Endodermal cell (in vitro differentiated cells): Measurements from ENCODE around the gene GRIK4. TPM values are rescaled to one million over a fixed set of nuclear protein-coding genes. Genes with fewer than 3 reads are reported as not detected.

Source experiments
- DNase-seq: peaks from one replicate; pipeline ENCODE4 v3.0.0-alpha.2; 2017
- H3K27ac ChIP-seq: 2 replicates; pipeline ENCODE4 v1.5.1; 2013; ENCODE audit warnings: mild to moderate bottlenecking, low read depth, low read length, moderate library complexity
- H3K27me3 ChIP-seq: 2 replicates; pipeline ENCODE4 v1.6.1; 2013; ENCODE audit warnings: mild to moderate bottlenecking, low read length, moderate library complexity; ENCODE audit not compliant: insufficient read depth, control insufficient read depth, poor library complexity, severe bottlenecking
- H3K36me3 ChIP-seq: 2 replicates; pipeline ENCODE4 v1.7.0; 2013; ENCODE audit warnings: mild to moderate bottlenecking, low read length, moderate library complexity; ENCODE audit not compliant: control insufficient read depth, insufficient read depth
- H3K4me1 ChIP-seq: one replicate; pipeline ENCODE4 v1.7.0; 2013; ENCODE audit warnings: low read length; ENCODE audit not compliant: control insufficient read depth, insufficient read depth
- H3K4me3 ChIP-seq: 2 replicates; pipeline ENCODE4 v1.5.1; 2013; ENCODE audit warnings: mild to moderate bottlenecking, low read length, moderate library complexity
- H3K9ac ChIP-seq: 2 replicates; pipeline ENCODE4 v1.6.1; 2013; ENCODE audit warnings: mild to moderate bottlenecking, low read length, moderate library complexity; ENCODE audit not compliant: poor library complexity, severe bottlenecking; ENCODE audit errors: extremely low read depth
- H3K9me3 ChIP-seq: 2 replicates; pipeline ENCODE4 v1.6.1; 2013; ENCODE audit warnings: mild to moderate bottlenecking, low read length, moderate library complexity; ENCODE audit not compliant: control insufficient read depth
- H3K27ac Mint-ChIP-seq: 2 replicates; pipeline ENCODE4 v1.8.0; 2020; ENCODE audit warnings: mixed read lengths
- H3K27me3 Mint-ChIP-seq: 2 replicates; pipeline ENCODE4 v1.8.0; 2021; ENCODE audit warnings: mild to moderate bottlenecking, mixed read lengths; ENCODE audit not compliant: insufficient read depth
- H3K36me3 Mint-ChIP-seq: 2 replicates; pipeline ENCODE4 v1.8.0; 2020; ENCODE audit warnings: low read depth, mixed read lengths
- H3K4me1 Mint-ChIP-seq: 2 replicates; pipeline ENCODE4 v1.8.0; 2020; ENCODE audit warnings: mixed read lengths
- H3K4me3 Mint-ChIP-seq: 2 replicates; pipeline ENCODE4 v1.8.0; 2020; ENCODE audit warnings: mild to moderate bottlenecking, moderate library complexity, mixed read lengths
- H3K9me3 Mint-ChIP-seq: 2 replicates; pipeline ENCODE4 v1.8.0; 2020; ENCODE audit warnings: mild to moderate bottlenecking, mixed read lengths
- WGBS, 2 experiments: methylation state at CpG; one replicate each; pipeline versions ENCODE4 v1.1.5 to v1.1.7; 2013; ENCODE audit warnings: missing lambda C conversion rate in 2 of 2, mixed read lengths in 1 of 2; ENCODE audit not compliant: insufficient coverage in 1 of 2, insufficient read length in 1 of 2; 5-methylcytosine and 5-hydroxymethylcytosine counted together
- total RNA-seq, 2 donors: library from RNA; stranded (reverse); fragmentation: NEBNext Ultra II Directional in 1 of 2; extraction: Animal tissue kit (Norgen Biotek cat#: 25700) in 1 of 2; gene quantifications; 2 replicates in 1 of 2; 3 replicates in 1 of 2; pipeline ENCODE4 v1.2.1, GENCODE V29; 2021
- TF ChIP-seq, protein P1 (sequence below): fragments of 200-600 bp; sonication (generic); conservative IDR thresholded peaks from 2 replicates; pipeline ENCODE4 v1.5.0; 2021; ENCODE audit warnings: antibody characterized with exemption, mild to moderate bottlenecking

Gene GRIK4
- total RNA-seq, 2 donors from 2014 or later, result 1.7 to 3.5 TPM

DNA sequence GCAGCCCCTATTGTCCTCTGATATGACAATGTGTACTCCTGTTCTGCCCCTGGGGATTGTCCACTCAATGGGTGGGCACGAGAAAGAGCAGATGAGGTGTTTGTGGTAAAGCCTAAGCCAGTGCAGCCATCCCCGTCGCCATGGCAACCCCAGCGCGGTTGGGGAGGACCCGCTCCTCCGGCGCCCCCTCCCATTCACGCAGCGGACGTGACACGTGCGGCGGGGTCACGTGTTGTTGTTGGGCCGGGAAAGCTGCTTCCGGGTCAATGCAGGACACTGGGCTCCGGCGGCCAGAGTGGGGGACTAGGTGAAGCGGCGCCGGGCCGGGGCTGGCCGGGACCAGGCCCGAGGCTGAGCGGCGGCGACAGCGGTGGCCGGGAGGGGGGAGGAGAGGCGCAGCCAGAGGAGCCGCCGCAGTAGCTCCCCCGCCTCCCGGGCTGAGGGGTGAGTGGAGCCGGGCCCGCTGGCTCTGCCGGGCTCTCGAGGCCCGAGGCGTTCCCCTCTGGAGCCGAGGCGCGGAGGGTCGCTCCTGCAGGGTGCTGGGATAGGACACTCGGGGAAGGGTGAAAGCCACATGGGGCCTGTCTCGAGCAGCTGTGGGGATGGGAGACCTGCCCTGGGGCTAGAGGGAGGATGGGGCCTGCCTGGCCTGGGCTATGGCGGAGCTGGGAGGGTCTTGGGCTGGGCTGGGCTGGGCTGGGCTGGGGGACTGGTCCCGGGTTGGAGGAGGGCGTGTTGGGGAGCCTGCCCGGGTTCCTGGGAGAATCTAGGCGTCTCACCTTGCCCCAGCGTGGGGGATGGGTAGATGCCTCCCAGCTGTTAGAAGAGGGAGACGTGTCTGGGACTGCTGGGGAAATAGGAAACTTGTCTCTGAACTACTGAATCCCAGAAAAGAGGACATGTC lies 512.6 kb downstream of the GRIK4 start, which contains the start of gene TBCEL:
Gene TBCEL, plus strand, starts transcription at position 255 of the 904 bp plus-strand sequence. CDS start 21,589 bp downstream, outside the sequence.
- Histone ChIP-seq H3K4me3 (peak within 1 kb of the TSS; percentile 88), H3K27me3 (no peaks in the 10 kb centered on the region), H3K9ac (peak within 1 kb of the TSS; percentile 63), H3K4me1 (no peaks in the 10 kb centered on the region), H3K36me3 (no peaks in the 10 kb centered on the region), H3K27ac (peak within 1 kb of the TSS; percentile 72), H3K9me3 (no peaks in the 10 kb centered on the region)
- H3K4me3 Mint-ChIP-seq, result peak within 1 kb of the TSS; percentile 75
- no peaks in the 10 kb centered on the region for H3K27me3 Mint-ChIP-seq
- H3K36me3 Mint-ChIP-seq, result no peaks in the 10 kb centered on the region
- 0 to 1% methylated on average over 8 to 54 of the region's 54 CpGs for WGBS, 2 experiments
- TF ChIP-seq, protein P1, sequence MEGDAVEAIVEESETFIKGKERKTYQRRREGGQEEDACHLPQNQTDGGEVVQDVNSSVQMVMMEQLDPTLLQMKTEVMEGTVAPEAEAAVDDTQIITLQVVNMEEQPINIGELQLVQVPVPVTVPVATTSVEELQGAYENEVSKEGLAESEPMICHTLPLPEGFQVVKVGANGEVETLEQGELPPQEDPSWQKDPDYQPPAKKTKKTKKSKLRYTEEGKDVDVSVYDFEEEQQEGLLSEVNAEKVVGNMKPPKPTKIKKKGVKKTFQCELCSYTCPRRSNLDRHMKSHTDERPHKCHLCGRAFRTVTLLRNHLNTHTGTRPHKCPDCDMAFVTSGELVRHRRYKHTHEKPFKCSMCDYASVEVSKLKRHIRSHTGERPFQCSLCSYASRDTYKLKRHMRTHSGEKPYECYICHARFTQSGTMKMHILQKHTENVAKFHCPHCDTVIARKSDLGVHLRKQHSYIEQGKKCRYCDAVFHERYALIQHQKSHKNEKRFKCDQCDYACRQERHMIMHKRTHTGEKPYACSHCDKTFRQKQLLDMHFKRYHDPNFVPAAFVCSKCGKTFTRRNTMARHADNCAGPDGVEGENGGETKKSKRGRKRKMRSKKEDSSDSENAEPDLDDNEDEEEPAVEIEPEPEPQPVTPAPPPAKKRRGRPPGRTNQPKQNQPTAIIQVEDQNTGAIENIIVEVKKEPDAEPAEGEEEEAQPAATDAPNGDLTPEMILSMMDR, result no peak
- peaks cover 15% of the 10 kb centered on the region for H3K4me1 Mint-ChIP-seq
- peak; percentile 98 for DNase-seq
- peak within 1 kb of the TSS; percentile 71 for H3K27ac Mint-ChIP-seq
- peaks cover 6% of the 10 kb centered on the region for H3K9me3 Mint-ChIP-seq

DNA sequence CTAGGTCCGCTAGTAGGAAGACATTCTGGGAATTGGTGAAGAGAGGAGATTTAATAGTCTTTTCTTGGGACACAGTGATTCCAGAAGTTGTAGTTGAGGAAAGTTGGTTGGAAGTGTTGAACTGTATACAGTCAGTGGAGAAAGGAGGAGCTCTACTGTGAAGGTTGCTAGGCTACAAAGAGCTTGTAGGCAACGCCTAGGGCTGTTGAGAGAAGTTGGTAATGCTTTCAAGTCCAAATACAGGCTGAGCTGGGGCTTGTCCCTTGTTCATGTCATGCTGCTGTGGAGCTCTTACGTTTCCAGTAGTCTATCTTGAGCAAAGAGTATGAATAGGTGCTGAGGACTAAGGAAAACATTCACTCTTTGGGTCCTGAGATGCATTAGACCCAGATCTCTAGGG lies 513.4 kb downstream of the GRIK4 start:
- no peaks in the 10 kb centered on the region for H3K27me3 ChIP-seq
- WGBS, 2 experiments, result 72 to 82% methylated on average over 3 of the region's 3 CpGs
- H3K36me3 ChIP-seq, result no peaks in the 10 kb centered on the region
- DNase-seq, result no peak
- peak overlapping the region; percentile 88 for H3K4me3 ChIP-seq
- H3K4me1 ChIP-seq, result no peaks in the 10 kb centered on the region
- Mint-ChIP-seq H3K27me3 (no peaks in the 10 kb centered on the region), H3K9me3 (peaks cover 6% of the 10 kb centered on the region), H3K27ac (peak overlapping the region; percentile 50), H3K4me3 (peak overlapping the region; percentile 75), H3K4me1 (peaks cover 15% of the 10 kb centered on the region), H3K36me3 (no peaks in the 10 kb centered on the region)
- TF ChIP-seq, protein P1, result no peak
- H3K9ac ChIP-seq, result peak overlapping the region; percentile 63
- H3K27ac ChIP-seq, result no peak overlapping the region
- H3K9me3 ChIP-seq, result no peaks in the 10 kb centered on the region

DNA sequence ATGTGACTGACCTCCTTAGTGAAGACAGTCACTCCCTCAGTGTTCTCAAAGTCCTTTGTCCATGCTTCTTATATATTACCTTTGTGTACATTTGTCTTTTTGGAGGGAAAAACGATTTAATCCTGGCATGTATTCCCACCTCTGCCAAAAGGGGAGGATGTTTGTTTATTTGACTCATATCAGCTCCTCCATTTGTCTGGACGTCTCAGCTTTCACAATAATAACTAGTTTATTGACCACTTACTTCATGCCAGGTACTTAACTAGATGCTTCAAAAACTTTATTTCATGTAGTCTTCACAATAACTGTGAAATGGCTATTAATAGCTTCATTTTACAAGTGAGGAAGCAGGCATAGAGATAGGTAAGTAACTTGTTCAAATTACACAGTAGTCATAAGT lies 517.6 kb downstream of the GRIK4 start:
- Histone ChIP-seq H3K9ac (no peak overlapping the region), H3K27ac (no peak overlapping the region), H3K36me3 (no peaks in the 10 kb centered on the region), H3K4me3 (no peak overlapping the region), H3K9me3 (no peaks in the 10 kb centered on the region), H3K4me1 (no peaks in the 10 kb centered on the region), H3K27me3 (no peaks in the 10 kb centered on the region)
- no peak for DNase-seq
- H3K4me1 Mint-ChIP-seq, result peaks cover 15% of the 10 kb centered on the region
- no peaks in the 10 kb centered on the region for H3K9me3 Mint-ChIP-seq
- TF ChIP-seq, protein P1, result no peak
- WGBS, 2 experiments, result 90% methylated on average over 2 of the region's 2 CpGs; no CpG with 5 or more reads in 1 of the 2 experiments
- H3K36me3 Mint-ChIP-seq, result peaks cover 4% of the 10 kb centered on the region
- no peaks in the 10 kb centered on the region for H3K27me3 Mint-ChIP-seq
- no peak overlapping the region for H3K27ac Mint-ChIP-seq
- no peak overlapping the region for H3K4me3 Mint-ChIP-seq
